CD14-positive monocyte (primary cell): ENCODE measurements around the gene ZBP1. TPM values are rescaled to one million over a fixed set of nuclear protein-coding genes. Genes with fewer than 3 reads are reported as not detected.

ENCODE experiments used
- DNase-seq, 3 donors: peaks; one replicate each; pipeline ENCODE4 v3.0.0-alpha.2; 2011 to 2022
- H2AFZ ChIP-seq: 2 replicates; pipeline ENCODE4 v1.6.0; 2012; ENCODE audit warnings: mild to moderate bottlenecking, low read depth, low read length, inconsistent platforms; ENCODE audit not compliant: insufficient read depth, poor library complexity, severe bottlenecking
- H3K27ac ChIP-seq, 2 donors: 1 replicate in 1 of 2; 2 replicates in 1 of 2; pipeline ENCODE4 v1.5.1; 2012 to 2013; ENCODE audit warnings: low read length in 2 of 2, control low read depth in 1 of 2, inconsistent platforms in 1 of 2, low read depth in 1 of 2, mild to moderate bottlenecking in 1 of 2
- H3K27me3 ChIP-seq, 2 donors: one replicate each; pipeline versions ENCODE4 v1.6.0 to v1.6.1; 2011 to 2013; ENCODE audit warnings: low read length in 2 of 2; ENCODE audit not compliant: control insufficient read depth in 2 of 2, insufficient read depth in 2 of 2
- H3K36me3 ChIP-seq, 2 donors: replicated peaks in 1 of 2; 1 replicate in 1 of 2; 2 replicates in 1 of 2; pipeline versions ENCODE4 v1.5.1 to v1.6.1; 2012 to 2013; ENCODE audit warnings: low read length in 2 of 2, control low read depth in 1 of 2, inconsistent platforms in 1 of 2, mild to moderate bottlenecking in 1 of 2; ENCODE audit not compliant: insufficient read depth in 2 of 2, control insufficient read depth in 1 of 2
- H3K4me1 ChIP-seq, 2 donors: 1 replicate in 1 of 2; 2 replicates in 1 of 2; pipeline versions ENCODE4 v1.5.1 to v1.6.1; 2012 to 2013; ENCODE audit warnings: low read length in 2 of 2, control low read depth in 1 of 2, inconsistent platforms in 1 of 2, mild to moderate bottlenecking in 1 of 2, moderate library complexity in 1 of 2; ENCODE audit not compliant: insufficient read depth in 2 of 2, control insufficient read depth in 1 of 2
- H3K4me2 ChIP-seq: replicated peaks from 2 replicates; pipeline ENCODE3; 2012; ENCODE audit warnings: low read length, moderate library complexity, mild to moderate bottlenecking; ENCODE audit not compliant: poor library complexity, severe bottlenecking; ENCODE audit errors: extremely low read depth
- H3K4me3 ChIP-seq, 3 experiments: fragments of 200-600 bp in 1 of 3; sonication (generic) in 1 of 3; replicated peaks in 1 of 3; 1 replicate in 2 of 3; 2 replicates in 1 of 3; pipeline ENCODE4 v1.5.1; 2011 to 2013; ENCODE audit warnings: low read length in 3 of 3, mild to moderate bottlenecking in 3 of 3, control low read depth in 2 of 3, low read depth in 2 of 3, inconsistent platforms in 1 of 3, moderate library complexity in 1 of 3
- H3K79me2 ChIP-seq: 2 replicates; pipeline ENCODE4 v1.6.0; 2012; ENCODE audit warnings: mild to moderate bottlenecking, control low read depth, inconsistent platforms, low read length, moderate library complexity; ENCODE audit not compliant: insufficient read depth
- H3K9ac ChIP-seq: 2 replicates; pipeline ENCODE4 v1.6.0; 2017; ENCODE audit warnings: low read length, mild to moderate bottlenecking; ENCODE audit not compliant: insufficient read depth, poor library complexity, severe bottlenecking
- H3K9me3 ChIP-seq, 2 donors: replicated peaks in 1 of 2; 1 replicate in 1 of 2; 2 replicates in 1 of 2; pipeline versions ENCODE4 v1.5.1 to v1.6.1; 2012 to 2013; ENCODE audit warnings: low read length in 2 of 2, control low read depth in 1 of 2; ENCODE audit not compliant: control insufficient read depth in 1 of 2, insufficient read depth in 1 of 2
- H4K20me1 ChIP-seq: 2 replicates; pipeline ENCODE4 v1.6.0; 2012; ENCODE audit warnings: mild to moderate bottlenecking, low read length, control low read depth, moderate library complexity; ENCODE audit not compliant: insufficient read depth
- H3K27ac Mint-ChIP-seq, 7 donors: one replicate each; pipeline ENCODE4 v1.8.0; 2020; ENCODE audit warnings: mild to moderate bottlenecking in 7 of 7, mixed read lengths in 7 of 7, moderate library complexity in 6 of 7, inconsistent platforms in 2 of 7
- H3K27me3 Mint-ChIP-seq, 3 donors: one replicate each; pipeline ENCODE4 v1.8.0; 2021 to 2022; ENCODE audit warnings: low read depth in 3 of 3, mild to moderate bottlenecking in 3 of 3, mixed read lengths in 3 of 3, moderate library complexity in 3 of 3, inconsistent platforms in 1 of 3
- H3K36me3 Mint-ChIP-seq, 2 donors: one replicate each; pipeline ENCODE4 v1.8.0; 2020; ENCODE audit warnings: mixed read lengths in 2 of 2, inconsistent platforms in 1 of 2, mild to moderate bottlenecking in 1 of 2
- H3K4me1 Mint-ChIP-seq: one replicate; pipeline ENCODE4 v1.8.0; 2020; ENCODE audit warnings: mild to moderate bottlenecking, mixed read lengths
- H3K4me3 Mint-ChIP-seq, 2 donors: one replicate each; pipeline ENCODE4 v1.8.0; 2020; ENCODE audit warnings: mild to moderate bottlenecking in 2 of 2, mixed read lengths in 2 of 2, moderate library complexity in 1 of 2
- H3K9me3 Mint-ChIP-seq, 7 donors: one replicate each; pipeline ENCODE4 v1.8.0; 2020 to 2022; ENCODE audit warnings: mixed read lengths in 7 of 7, mild to moderate bottlenecking in 6 of 7, moderate library complexity in 6 of 7, inconsistent platforms in 2 of 7
- WGBS: methylation state at CpG from one replicate; pipeline ENCODE4 v1.1.5; 2013; ENCODE audit warnings: missing lambda C conversion rate; ENCODE audit not compliant: insufficient coverage; 5-methylcytosine and 5-hydroxymethylcytosine counted together
- intact Hi-C, 2 donors: fragments of 100-400 bp; cut with micrococcal nuclease; formaldehyde crosslinking; loops; one replicate each; pipeline versions ENCODE4 v1.15.0 to v1.15.1; 2023
- polyA plus RNA-seq, 3 donors: library from polyadenylated mRNA; depleted of rRNA in 1 of 3; unstranded in 2 of 3; stranded (reverse) in 1 of 3; fragments of 300-500 nt in 2 of 3; fragments of >200 nt in 1 of 3; fragmentation: Illumina TruSeq in 2 of 3; gene quantifications; 1 replicate in 2 of 3; 2 replicates in 1 of 3; pipeline ENCODE4 v1.2.3, GENCODE V29; 2012 to 2021
- TF ChIP-seq, protein P1 (sequence below): fragments of 200-600 bp; IDR thresholded peaks from one replicate; pipeline ENCODE4 v1.8.0; 2022; ENCODE audit warnings: antibody characterized with exemption, mild to moderate bottlenecking

The ZBP1 gene
- polyA plus RNA-seq, 3 donors, result 2.8 to 25.9 (median 3.0) TPM

DNA sequence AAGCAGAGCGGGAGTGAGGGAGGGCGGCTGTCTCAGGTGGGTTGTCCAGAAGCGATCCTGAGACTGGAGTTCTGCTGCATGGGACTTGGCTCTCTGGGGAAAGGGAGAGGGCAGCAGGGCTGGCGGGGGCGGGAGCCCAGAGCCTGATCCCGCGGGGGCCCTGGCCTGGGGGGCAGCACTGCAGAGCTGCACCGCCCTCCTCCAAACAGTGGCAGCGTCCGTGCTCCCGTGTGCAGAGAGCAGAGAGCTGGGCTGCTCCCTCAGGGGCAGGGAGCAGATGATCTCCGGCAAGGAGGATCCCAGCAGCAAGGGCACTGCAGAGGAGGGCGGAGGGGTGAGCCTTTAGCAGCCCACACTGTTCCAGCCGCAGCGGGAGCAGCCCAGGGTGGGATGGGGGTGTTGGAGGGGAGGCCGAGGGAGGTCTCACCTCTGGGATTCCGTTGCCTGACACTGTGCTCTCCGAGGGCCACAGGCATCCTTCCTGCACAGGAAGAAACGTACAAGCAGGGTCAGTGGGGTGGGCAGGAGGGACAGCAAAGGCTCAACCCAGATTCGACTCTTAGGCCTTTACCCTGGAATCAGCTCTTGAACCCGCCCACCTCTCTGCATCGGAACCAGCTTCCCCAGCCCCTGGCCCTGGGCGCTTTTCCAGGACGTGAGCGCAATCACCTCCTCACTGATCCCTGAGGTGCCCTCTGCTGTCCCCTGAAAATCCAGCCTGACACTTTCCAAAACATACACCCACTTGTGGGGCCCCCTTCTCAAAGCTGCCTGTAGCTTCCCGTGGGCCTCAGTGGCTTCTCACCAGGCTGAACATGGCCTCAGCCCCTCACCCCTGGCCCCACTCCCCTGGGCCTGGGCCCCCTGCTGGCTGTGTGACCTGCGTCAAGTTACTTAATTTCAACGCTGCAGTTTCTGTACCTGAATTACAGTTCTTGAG, 32.6 kb upstream of the ZBP1 start:
- Histone ChIP-seq H3K27ac (no peak overlapping the region), H3K9ac (no peak overlapping the region), H2AFZ (no peak overlapping the region), H4K20me1 (no peaks in the 10 kb centered on the region), H3K27me3 (no peaks in the 10 kb centered on the region), H3K4me1 (no peaks in the 10 kb centered on the region), H3K36me3 (no peaks in the 10 kb centered on the region), H3K4me2 (no peak overlapping the region), H3K79me2 (no peaks in the 10 kb centered on the region), H3K9me3 (no peaks in the 10 kb centered on the region), H3K4me3 (no peak overlapping the region)
- TF ChIP-seq, protein P1, sequence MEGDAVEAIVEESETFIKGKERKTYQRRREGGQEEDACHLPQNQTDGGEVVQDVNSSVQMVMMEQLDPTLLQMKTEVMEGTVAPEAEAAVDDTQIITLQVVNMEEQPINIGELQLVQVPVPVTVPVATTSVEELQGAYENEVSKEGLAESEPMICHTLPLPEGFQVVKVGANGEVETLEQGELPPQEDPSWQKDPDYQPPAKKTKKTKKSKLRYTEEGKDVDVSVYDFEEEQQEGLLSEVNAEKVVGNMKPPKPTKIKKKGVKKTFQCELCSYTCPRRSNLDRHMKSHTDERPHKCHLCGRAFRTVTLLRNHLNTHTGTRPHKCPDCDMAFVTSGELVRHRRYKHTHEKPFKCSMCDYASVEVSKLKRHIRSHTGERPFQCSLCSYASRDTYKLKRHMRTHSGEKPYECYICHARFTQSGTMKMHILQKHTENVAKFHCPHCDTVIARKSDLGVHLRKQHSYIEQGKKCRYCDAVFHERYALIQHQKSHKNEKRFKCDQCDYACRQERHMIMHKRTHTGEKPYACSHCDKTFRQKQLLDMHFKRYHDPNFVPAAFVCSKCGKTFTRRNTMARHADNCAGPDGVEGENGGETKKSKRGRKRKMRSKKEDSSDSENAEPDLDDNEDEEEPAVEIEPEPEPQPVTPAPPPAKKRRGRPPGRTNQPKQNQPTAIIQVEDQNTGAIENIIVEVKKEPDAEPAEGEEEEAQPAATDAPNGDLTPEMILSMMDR, result no peak
- intact Hi-C loops, result loop anchor here in 1 of 2 donors (5.0 to 10.0 kb wide), 2 partner anchors 56 to 522 kb away; no protein-coding TSS in a partner anchor
- H3K9me3 Mint-ChIP-seq, result peaks cover 0 to 2% (median 0%) of the 10 kb centered on the region in 7 donors
- H3K36me3 Mint-ChIP-seq, result no peaks in the 10 kb centered on the region
- no peak for DNase-seq
- H3K4me3 Mint-ChIP-seq, result no peak overlapping the region
- peaks cover 3% of the 10 kb centered on the region for H3K4me1 Mint-ChIP-seq
- peaks cover 5 to 13% (median 9%) of the 10 kb centered on the region in 3 donors for H3K27me3 Mint-ChIP-seq
- WGBS, result 93% methylated on average over 23 of the region's 28 CpGs
- H3K27ac Mint-ChIP-seq, result no peak overlapping the region

DNA sequence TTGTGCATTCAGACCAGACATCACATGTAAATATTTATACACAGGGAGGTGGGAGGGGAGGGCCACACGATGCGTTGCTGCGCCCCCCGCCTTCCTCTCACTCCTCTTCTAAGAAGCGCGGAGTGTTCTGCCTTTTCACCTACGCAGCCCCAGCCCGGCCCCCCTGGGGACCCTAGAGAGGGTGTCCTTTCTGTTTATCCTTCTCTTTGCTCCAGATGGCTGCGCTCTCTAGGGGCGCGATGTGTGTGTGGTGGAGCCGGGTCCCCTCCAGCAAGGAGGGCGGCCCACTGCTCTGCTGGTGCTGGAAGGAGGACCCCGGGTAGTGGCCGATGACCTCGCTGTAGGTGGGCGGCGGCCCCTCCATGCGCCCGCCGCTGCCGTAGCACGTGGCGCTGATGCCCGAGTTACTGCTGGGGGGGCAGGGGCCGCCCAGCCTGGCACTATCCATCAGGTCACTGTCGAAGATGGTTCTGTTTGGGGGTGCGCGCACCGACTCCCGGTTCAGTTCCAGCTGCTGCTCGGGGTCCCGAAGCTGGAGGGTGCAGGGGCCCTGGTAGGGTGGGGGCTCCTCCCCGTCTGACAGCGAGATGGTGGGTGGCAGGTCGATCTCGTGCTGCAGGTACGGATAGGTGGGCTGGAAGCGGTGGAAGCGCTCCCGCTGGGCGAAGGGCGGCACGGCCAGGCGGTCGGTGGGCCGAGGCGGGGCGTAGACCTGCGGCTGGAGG, 31.8 kb upstream of the ZBP1 start:
- Mint-ChIP-seq H3K27me3 (peaks cover 5 to 15% (median 9%) of the 10 kb centered on the region in 3 donors), H3K36me3 (no peaks in the 10 kb centered on the region), H3K27ac (no peak overlapping the region), H3K9me3 (peaks cover 0 to 2% (median 0%) of the 10 kb centered on the region in 7 donors), H3K4me3 (no peak overlapping the region), H3K4me1 (peaks cover 3% of the 10 kb centered on the region)
- Histone ChIP-seq H3K4me2 (no peak overlapping the region), H2AFZ (no peak overlapping the region), H3K9ac (no peak overlapping the region), H4K20me1 (no peaks in the 10 kb centered on the region), H3K4me1 (no peaks in the 10 kb centered on the region), H3K27ac (no peak overlapping the region), H3K79me2 (no peaks in the 10 kb centered on the region), H3K27me3 (no peaks in the 10 kb centered on the region), H3K36me3 (no peaks in the 10 kb centered on the region), H3K4me3 (no peak overlapping the region), H3K9me3 (no peaks in the 10 kb centered on the region)
- intact Hi-C loops, result loop anchor here in 1 of 2 donors (5.0 to 10.0 kb wide), 2 partner anchors 55 to 523 kb away; no protein-coding TSS in a partner anchor
- TF ChIP-seq, protein P1, result no peak
- DNase-seq, result no peak
- 97% methylated on average over 41 of the region's 50 CpGs for WGBS
